GM18870 (cell line): ENCODE measurements around the gene LTBP1.
A peak's percentile ranks its signal among the peaks of the same experiment; 100 is the strongest.

Source experiments
- ATAC-seq: cut with Tn5 transposase; IDR thresholded peaks from one replicate; pipeline ENCODE4 v1.9.1; 2021; ENCODE audit warnings: moderate library complexity; ENCODE audit not compliant: unreplicated experiment

LTBP1 gene

GRCh38 chr2:33069894-33070651 lies 123.3 kb downstream of the LTBP1 start:
- peak; percentile 64 for ATAC-seq

DNA sequence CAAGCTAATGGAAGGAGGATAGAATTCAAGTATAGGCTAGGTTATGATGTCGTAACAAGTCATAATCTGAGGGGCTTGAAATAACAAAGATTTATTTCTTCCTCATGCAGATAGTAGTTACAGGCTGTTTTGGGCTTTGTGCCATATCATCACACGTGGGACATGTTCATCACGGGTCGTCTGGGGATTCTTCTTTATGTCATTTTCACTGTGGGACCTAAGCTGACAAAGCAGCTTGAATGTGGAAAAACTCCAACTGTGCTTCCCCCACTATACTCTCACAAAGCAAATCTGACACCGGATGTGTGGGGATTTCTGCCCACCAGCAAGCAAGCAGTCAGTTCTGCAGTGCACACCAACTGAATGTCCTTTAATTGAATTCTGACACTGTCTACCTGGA lies 124.8 kb downstream of the LTBP1 start:
- ATAC-seq, result no peak

DNA sequence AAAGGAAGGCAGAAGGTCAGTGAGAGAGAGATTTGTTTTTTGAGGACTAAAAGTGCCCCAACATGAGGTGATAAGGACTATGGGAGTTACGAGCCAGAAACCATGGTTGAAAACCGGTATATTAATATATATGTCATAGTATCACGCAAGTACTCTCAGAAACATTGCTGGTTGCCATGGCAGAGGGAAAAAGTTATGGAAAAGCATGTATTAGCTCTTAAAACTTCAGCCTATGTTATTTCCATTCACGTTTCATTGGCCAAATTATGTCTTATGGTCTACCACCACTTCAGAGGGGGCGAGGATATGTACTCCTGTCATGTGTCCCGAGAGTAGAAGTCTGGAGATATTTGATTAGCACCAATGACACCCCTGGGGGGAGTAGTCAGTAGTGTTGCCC lies 125.9 kb downstream of the LTBP1 start:
- no peak for ATAC-seq

- no peak for ATAC-seq
Observed at GRCh38 chr2:33073018-33073417, 126.3 kb downstream of the LTBP1 start.

GRCh38 chr2:33074197-33074596 lies 127.4 kb downstream of the LTBP1 start:
- ATAC-seq, result no peak

DNA sequence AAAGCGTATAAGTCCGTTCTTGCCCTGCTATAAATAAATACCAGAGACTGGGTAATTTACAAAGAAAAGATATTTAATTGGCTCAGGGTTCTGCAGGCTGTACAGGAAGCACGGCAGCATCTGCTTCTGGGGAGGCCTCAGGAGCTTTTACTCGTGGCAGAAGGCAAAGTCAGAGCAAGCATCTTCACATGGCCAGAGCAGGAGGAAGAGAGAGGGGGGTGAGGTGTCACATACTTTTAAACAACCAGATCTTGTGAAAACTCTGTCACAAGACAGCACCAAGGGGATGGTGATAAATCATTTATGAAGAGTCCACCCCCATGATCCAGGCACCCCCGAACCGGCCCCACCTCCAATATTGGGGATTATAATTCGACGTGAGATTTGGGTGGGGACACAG lies 130.6 kb downstream of the LTBP1 start:
- no peak for ATAC-seq

DNA sequence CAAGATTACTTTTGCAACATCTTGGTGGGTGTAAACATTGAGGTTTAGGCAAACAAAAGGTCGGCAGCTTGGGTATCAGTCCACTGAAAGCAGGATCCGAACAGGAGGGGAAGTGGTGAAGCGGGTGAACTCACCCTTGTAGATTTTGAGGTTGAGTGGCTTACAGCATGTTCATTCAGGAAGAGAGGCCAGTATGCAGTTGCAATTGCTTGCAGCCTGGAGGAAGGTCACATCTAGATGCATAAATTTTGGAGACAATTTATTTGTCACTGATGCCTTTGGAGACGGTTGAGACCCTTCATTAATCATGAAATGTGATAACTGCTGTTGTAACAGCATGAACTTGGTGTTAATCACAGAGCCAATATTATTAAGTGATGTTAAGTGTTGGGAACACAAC lies 131.1 kb downstream of the LTBP1 start:
- ATAC-seq, result no peak

GRCh38 chr2:33081691-33082090 lies 134.9 kb downstream of the LTBP1 start:
- ATAC-seq, result no peak

DNA sequence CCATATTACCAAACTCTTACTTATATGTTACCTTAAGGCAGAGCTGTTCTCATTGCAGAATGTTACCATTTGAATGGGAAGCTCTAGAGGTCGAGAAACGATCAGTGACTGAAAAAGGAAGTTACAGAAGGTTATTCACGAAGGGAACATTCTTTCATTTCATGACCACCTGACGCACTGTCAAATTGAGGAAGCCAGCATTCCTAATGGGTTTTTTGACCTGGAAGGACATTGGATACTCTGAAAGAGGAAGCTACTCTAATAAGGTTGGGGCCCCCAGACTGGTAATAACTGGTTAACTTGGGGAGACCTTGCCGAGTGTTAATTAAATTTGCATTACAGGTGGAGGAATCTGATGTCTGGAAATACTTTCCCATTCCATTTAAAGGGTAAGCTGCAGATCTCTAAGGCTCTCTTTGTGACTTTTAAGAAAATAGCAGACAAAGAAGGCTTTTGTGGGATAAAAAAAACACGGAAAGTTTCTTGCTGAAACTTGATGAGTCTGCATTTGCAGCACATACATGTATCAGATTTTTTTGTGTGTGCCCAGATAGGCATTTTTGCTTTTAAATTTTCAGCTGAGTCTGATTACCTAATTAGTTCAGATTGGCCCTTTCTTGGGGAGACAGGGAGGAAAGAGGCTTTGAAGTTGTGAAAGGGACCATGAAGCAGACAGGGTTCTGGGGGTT lies 137.1 kb downstream of the LTBP1 start:
- no peak for ATAC-seq

DNA sequence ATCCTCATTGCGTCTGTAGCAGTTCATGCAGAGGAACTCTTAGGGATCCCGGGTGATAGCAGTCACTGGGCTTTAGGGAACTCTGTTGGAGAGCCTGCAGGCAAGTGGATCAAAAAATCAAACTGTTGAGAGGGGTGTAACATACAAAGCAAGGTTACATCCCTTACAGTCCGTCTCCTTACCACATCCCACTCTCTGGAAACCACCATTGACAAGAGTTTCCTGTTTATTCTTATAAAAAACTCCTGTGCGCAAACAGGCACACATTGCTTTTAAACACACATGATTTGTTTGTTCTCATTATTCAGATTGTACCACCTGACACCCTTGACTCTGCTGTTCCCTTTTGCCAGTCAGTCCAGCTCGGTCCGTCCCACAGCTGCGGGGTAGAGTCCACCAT lies 137.7 kb downstream of the LTBP1 start:
- no peak for ATAC-seq

GRCh38 chr2:33085646-33086045 lies 138.9 kb downstream of the LTBP1 start:
- no peak for ATAC-seq

DNA sequence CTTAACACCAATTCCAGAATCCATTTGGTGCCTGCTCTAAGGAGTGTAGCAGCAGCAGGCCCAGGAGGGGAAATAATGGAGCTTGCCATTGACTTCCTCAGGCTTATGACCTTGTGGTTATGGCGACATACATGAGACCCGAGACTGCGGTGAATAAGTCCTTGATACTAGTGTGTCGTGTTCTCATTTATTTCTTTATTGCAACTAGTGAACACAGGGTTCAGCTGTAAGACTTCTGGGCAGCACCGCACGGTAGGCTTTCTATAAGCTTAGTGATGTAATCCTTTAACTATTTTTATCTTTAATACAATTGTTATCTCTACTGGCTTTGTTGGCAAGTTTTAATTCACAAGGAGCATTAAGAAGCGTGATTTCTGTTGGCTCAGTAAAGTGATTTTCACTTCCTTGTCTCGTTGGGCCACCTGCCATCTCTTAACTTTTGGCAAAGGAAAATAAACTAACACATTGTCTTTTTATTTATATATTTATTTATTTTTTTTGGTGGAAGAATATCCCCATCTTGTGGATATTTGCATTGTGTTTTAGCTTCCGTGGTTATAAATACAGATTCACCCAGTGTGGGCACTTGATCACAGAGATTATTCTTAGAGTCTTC lies 139.8 kb downstream of the LTBP1 start:
- ATAC-seq, result no peak

- no peak for ATAC-seq
Observed at GRCh38 chr2:33090553-33091134, 143.9 kb downstream of the LTBP1 start.

- ATAC-seq, result no peak
Observed at GRCh38 chr2:33091541-33092123, 144.9 kb downstream of the LTBP1 start.

GRCh38 chr2:33093283-33093993 lies 146.7 kb downstream of the LTBP1 start:
- no peak for ATAC-seq

- no peak for ATAC-seq
Observed at GRCh38 chr2:33094303-33094702, 147.6 kb downstream of the LTBP1 start.

DNA sequence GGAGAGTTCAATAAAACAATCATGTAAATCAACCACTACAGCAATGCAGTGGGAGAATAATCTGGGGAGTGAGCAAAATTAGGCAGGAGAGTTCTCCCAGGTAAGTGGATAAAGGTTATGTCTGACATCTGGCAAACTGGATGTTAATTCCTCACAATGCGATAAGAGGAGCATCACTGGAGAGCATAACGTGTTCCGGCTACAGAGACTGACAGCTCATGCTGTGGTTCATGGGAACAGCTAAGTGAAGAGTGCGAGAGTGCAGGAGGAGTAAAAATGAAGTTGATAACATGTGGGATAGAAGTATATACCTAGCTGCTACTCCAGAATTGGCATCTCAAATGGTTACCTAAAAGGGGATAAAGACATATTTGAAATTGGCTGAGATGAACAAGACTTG lies 153.2 kb downstream of the LTBP1 start:
- no peak for ATAC-seq

DNA sequence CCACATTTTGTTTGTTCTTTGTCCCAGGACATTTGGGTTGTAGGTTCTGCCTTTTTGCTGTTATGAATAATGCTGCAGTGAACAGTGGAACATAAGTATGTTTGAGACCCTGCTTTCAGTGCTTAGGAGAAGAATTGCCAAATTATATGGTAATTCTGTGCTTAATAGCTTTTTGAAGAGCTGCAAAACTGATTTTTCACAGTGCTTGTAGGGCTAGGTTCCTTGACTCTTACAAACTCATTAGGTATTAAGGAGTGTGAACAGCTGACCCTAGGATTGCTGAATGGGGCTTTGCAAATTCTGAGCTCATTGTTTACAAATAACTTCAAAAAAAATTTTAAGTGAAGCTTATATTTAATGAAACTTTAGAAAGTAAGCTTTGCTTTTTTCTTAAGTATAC lies 154.2 kb downstream of the LTBP1 start:
- no peak for ATAC-seq

- ATAC-seq, result no peak
Observed at GRCh38 chr2:33104052-33104623, 157.4 kb downstream of the LTBP1 start.

GRCh38 chr2:33104726-33105125 lies 158.0 kb downstream of the LTBP1 start:
- no peak for ATAC-seq
